ENCODE measurements around the gene SMARCE1. TPM values are rescaled to one million over a fixed set of nuclear protein-coding genes. Genes with fewer than 3 reads are reported as not detected.
"Not testable (repeated sequence)": the region's sequence is repeated elsewhere in the genome, so short reads cannot be mapped to it uniquely, and the experiment has no call there.

SMARCE1 gene
- total and polyA plus RNA-seq, 2 of the 4 experiments (the other 2 are of a cell fraction) = 66.2 to 119 TPM

GRCh38 chr17:40588552-40588951, 59.1 kb downstream of the SMARCE1 start:
- Histone ChIP-seq H2BK15ac (ENCODE audit: low read depth, low read length) (no peak overlapping the region), H2BK120ac (ENCODE audit: low read depth, low read length) (no peak overlapping the region), H3K9ac (ENCODE audit: low read depth, low read length) (no peak overlapping the region), H3K9me1 (ENCODE audit: insufficient read depth, low read length) (no peaks in the 10 kb centered on the region), H3K79me1 (ENCODE audit: low read depth in 1 of 2, low read length in 2 of 2) (no peaks in the 10 kb centered on the region), H4K91ac (ENCODE audit: insufficient read depth, low read depth, low read length) (no peak overlapping the region), H3K36me3 (ENCODE audit: control insufficient read depth, insufficient read depth, low read length) (no peaks in the 10 kb centered on the region), H4K20me1 (ENCODE audit: insufficient read depth, low read length) (no peaks in the 10 kb centered on the region), H3K4me2 (ENCODE audit: low read depth, low read length) (no peak overlapping the region), H2AFZ (replicated peaks; ENCODE audit: low read length, poor library complexity) (no peak overlapping the region), H2BK20ac (ENCODE audit: low read depth, low read length) (no peak overlapping the region), H3K18ac (ENCODE audit: low read depth, low read length) (no peak overlapping the region), H3K23ac (ENCODE audit: low read depth, low read length) (no peak overlapping the region), H3K9me3 (ENCODE audit: control insufficient read depth, insufficient read depth, low read length) (no peaks in the 10 kb centered on the region), H2AK5ac (ENCODE audit: low read depth, low read length) (no peak overlapping the region), H3K14ac (replicated peaks; ENCODE audit: low read depth, low read length) (no peak overlapping the region), H3K4ac (ENCODE audit: low read depth, low read length) (no peak overlapping the region), H3K4me1 (ENCODE audit: control insufficient read depth, insufficient read depth, low read length) (no peaks in the 10 kb centered on the region), H3K27ac (ENCODE audit: insufficient read depth, low read length) (no peak overlapping the region), H3K27me3 (ENCODE audit: control insufficient read depth, insufficient read depth, low read length) (peaks cover 18% of the 10 kb centered on the region), H2AK9ac (replicated peaks; ENCODE audit: low read depth, low read length, poor library complexity) (no peak overlapping the region), H4K8ac (ENCODE audit: low read depth in 2 of 2, low read length in 2 of 2) (no peak overlapping the region), H3K4me3 (ENCODE audit: insufficient read depth, low read depth, low read length) (no peak overlapping the region), H2BK5ac (ENCODE audit: low read depth, low read length, poor library complexity, severe bottlenecking) (no peak overlapping the region), H4K5ac (ENCODE audit: low read depth, low read length) (no peak overlapping the region), H3K56ac (ENCODE audit: extremely low read depth, insufficient read depth, low read length) (no peak overlapping the region)
- BruUV-seq (replicated peaks) = no TSS peak
- TF ChIP-seq MXI1 (IDR thresholded peaks at IDR 0.05; ENCODE audit: borderline replicate concordance, low read depth, low read length) (no peak), RFX5 (IDR thresholded peaks at IDR 0.05; ENCODE audit: low read depth, low read length) (no peak)
- ChIA-PET CTCF (no interaction called here), POLR2A (ENCODE audit: unreplicated experiment) (no interaction called here)
- intact Hi-C loops (cut with micrococcal nuclease) (no loop called here), dilution Hi-C loops (cut with HindIII; ENCODE audit: low sequenced_read_pairs, unreplicated experiment) (no loop called here), in situ Hi-C loops (cut with MboI; ENCODE audit: low sequenced_read_pairs) (no loop called here)
- DNase-seq = no peak
- WGBS, 2 experiments (ENCODE audit: extremely low coverage in 2 of 2, insufficient read length in 1 of 2) = no CpG with 5 or more reads among the region's 2 CpGs
- ATAC-seq (ENCODE audit: low read depth) = no peak

- H3K9ac ChIP-seq (ENCODE audit: low read depth, low read length); H3K56ac ChIP-seq (ENCODE audit: extremely low read depth, insufficient read depth, low read length); H4K8ac ChIP-seq (ENCODE audit: low read depth in 2 of 2, low read length in 2 of 2); H3K27ac ChIP-seq (ENCODE audit: insufficient read depth, low read length); H3K9me1 ChIP-seq (ENCODE audit: insufficient read depth, low read length); H3K23ac ChIP-seq (ENCODE audit: low read depth, low read length); H2AK9ac ChIP-seq (replicated peaks; ENCODE audit: low read depth, low read length, poor library complexity); DNase-seq; CTCF ChIA-PET; H2BK5ac ChIP-seq (ENCODE audit: low read depth, low read length, poor library complexity, severe bottlenecking); H2BK15ac ChIP-seq (ENCODE audit: low read depth, low read length); intact Hi-C loops (cut with micrococcal nuclease); ATAC-seq (ENCODE audit: low read depth); H3K79me1 ChIP-seq (ENCODE audit: low read depth in 1 of 2, low read length in 2 of 2); H2BK20ac ChIP-seq (ENCODE audit: low read depth, low read length); H4K5ac ChIP-seq (ENCODE audit: low read depth, low read length); H2AK5ac ChIP-seq (ENCODE audit: low read depth, low read length); H3K4me3 ChIP-seq (ENCODE audit: insufficient read depth, low read depth, low read length); H3K18ac ChIP-seq (ENCODE audit: low read depth, low read length); POLR2A ChIA-PET (ENCODE audit: unreplicated experiment); H2AFZ ChIP-seq (replicated peaks; ENCODE audit: low read length, poor library complexity); H3K4me1 ChIP-seq (ENCODE audit: control insufficient read depth, insufficient read depth, low read length); H3K36me3 ChIP-seq (ENCODE audit: control insufficient read depth, insufficient read depth, low read length); H3K4ac ChIP-seq (ENCODE audit: low read depth, low read length); H3K9me3 ChIP-seq (ENCODE audit: control insufficient read depth, insufficient read depth, low read length); H3K14ac ChIP-seq (replicated peaks; ENCODE audit: low read depth, low read length); in situ Hi-C loops (cut with MboI; ENCODE audit: low sequenced_read_pairs); H4K20me1 ChIP-seq (ENCODE audit: insufficient read depth, low read length); H4K91ac ChIP-seq (ENCODE audit: insufficient read depth, low read depth, low read length); dilution Hi-C loops (cut with HindIII; ENCODE audit: low sequenced_read_pairs, unreplicated experiment); H3K4me2 ChIP-seq (ENCODE audit: low read depth, low read length); H2BK120ac ChIP-seq (ENCODE audit: low read depth, low read length); BruUV-seq (replicated peaks): not testable (repeated sequence)
- peaks cover 33% of the 10 kb centered on the region for H3K27me3 ChIP-seq (ENCODE audit: control insufficient read depth, insufficient read depth, low read length)
- no CpG with 5 or more reads among the region's 3 CpGs for WGBS, 2 experiments (ENCODE audit: extremely low coverage in 2 of 2, insufficient read length in 1 of 2)
Measured at GRCh38 chr17:40586264-40586663, 61.4 kb downstream of the SMARCE1 start.

Measured in IMR-90 (cell line).